Hepatocyte (in vitro differentiated cells): ENCODE results near the gene UBN2. TPM values are rescaled to one million over a fixed set of nuclear protein-coding genes. Genes with fewer than 3 reads are reported as not detected.
"Not testable (repeated sequence)": the region's sequence is repeated elsewhere in the genome, so short reads cannot be mapped to it uniquely, and the experiment has no call there.

Experiments used
- DNase-seq: peaks from one replicate; pipeline ENCODE4 v3.0.0-alpha.2; 2016; ENCODE audit warnings: low spot score
- H2AFZ ChIP-seq: fragments of 200-600 bp; sonication (generic); 2 replicates; pipeline ENCODE4 v1.6.0; 2016; ENCODE audit warnings: antibody characterized with exemption, mild to moderate bottlenecking
- H3K27ac ChIP-seq: fragments of 200-600 bp; sonication (generic); 2 replicates; pipeline ENCODE4 v1.5.1; 2016; ENCODE audit warnings: mild to moderate bottlenecking
- H3K27me3 ChIP-seq: fragments of 200-600 bp; sonication (generic); 2 replicates; pipeline ENCODE4 v1.6.1; 2016
- H3K36me3 ChIP-seq: fragments of 200-600 bp; sonication (generic); replicated peaks from 2 replicates; pipeline ENCODE4 v1.5.1; 2016; ENCODE audit warnings: low read depth; ENCODE audit not compliant: insufficient read depth
- H3K4me1 ChIP-seq: fragments of 200-600 bp; sonication (generic); 2 replicates; pipeline ENCODE4 v1.5.1; 2016; ENCODE audit warnings: mild to moderate bottlenecking, moderate library complexity; ENCODE audit not compliant: insufficient read depth
- H3K4me2 ChIP-seq: fragments of 200-600 bp; sonication (generic); 2 replicates; pipeline ENCODE4 v1.6.0; 2016
- H3K4me3 ChIP-seq: fragments of 200-600 bp; sonication (generic); 2 replicates; pipeline ENCODE4 v1.5.1; 2016; ENCODE audit warnings: mild to moderate bottlenecking
- H3K79me2 ChIP-seq: fragments of 200-600 bp; sonication (generic); 2 replicates; pipeline ENCODE4 v1.6.0; 2017; ENCODE audit warnings: mild to moderate bottlenecking
- H3K9me2 ChIP-seq: fragments of 200-600 bp; sonication (generic); replicated peaks from 2 replicates; pipeline ENCODE4 v1.6.0; 2017; ENCODE audit warnings: mild to moderate bottlenecking; ENCODE audit not compliant: insufficient read depth
- H3K9me3 ChIP-seq: fragments of 200-600 bp; sonication (generic); 2 replicates; pipeline ENCODE4 v1.5.1; 2016; ENCODE audit warnings: low read depth, mild to moderate bottlenecking
- H4K20me1 ChIP-seq: fragments of 200-600 bp; sonication (generic); 2 replicates; pipeline ENCODE4 v1.6.0; 2016; ENCODE audit warnings: mild to moderate bottlenecking; ENCODE audit not compliant: insufficient read depth, poor library complexity, severe bottlenecking
- CTCF ChIP-seq: fragments of 200-600 bp; sonication (generic); IDR thresholded peaks from 2 replicates; pipeline ENCODE4 v1.5.1; 2016; ENCODE audit warnings: antibody characterized with exemption, mild to moderate bottlenecking; ENCODE audit not compliant: poor library complexity
- EZH2 ChIP-seq: fragments of 200-600 bp; sonication (generic); IDR thresholded peaks from 2 replicates; pipeline ENCODE4 v1.6.1; 2016; ENCODE audit warnings: antibody characterized with exemption, mild to moderate bottlenecking, borderline replicate concordance
- EZH2phosphoT487 ChIP-seq: fragments of 200-600 bp; sonication (generic); IDR thresholded peaks from one replicate; pipeline ENCODE4 v1.6.1; 2018; ENCODE audit warnings: antibody characterized with exemption, mild to moderate bottlenecking, low read depth, moderate library complexity; ENCODE audit not compliant: unreplicated experiment, severe bottlenecking
- whole genome bisulfite sequencing: methylation state at CpG from one replicate; pipeline ENCODE4 v1.1.6; 2016; ENCODE audit warnings: low lambda C conversion rate; ENCODE audit errors: missing lambda C conversion rate; 5-methylcytosine and 5-hydroxymethylcytosine counted together
- polyA plus RNA-seq: library from polyadenylated mRNA; unstranded; fragments of >200 nt; fragmentation: Nextera tagmentation; extraction: Ambion mirVana; gene quantifications from 2 replicates; pipeline ENCODE4 v1.2.1, GENCODE V29; 2016
- total RNA-seq: library from RNA; depleted of rRNA; stranded (reverse); fragments of >200 nt; gene quantifications from 2 replicates; pipeline ENCODE4 v1.2.3, GENCODE V29; 2014

UBN2 gene
- total and polyA plus RNA-seq, 2 experiments from 2014 or later = 4.5 to 12.9 TPM

GRCh38 chr7:139329119-139329518 lies 98.1 kb downstream of the UBN2 start:
- Histone ChIP-seq H3K4me1 (no peaks in the 10 kb centered on the region), H3K4me2 (no peak overlapping the region), H3K9me3 (no peaks in the 10 kb centered on the region), H3K27ac (no peak overlapping the region), H3K27me3 (no peaks in the 10 kb centered on the region), H2AFZ (no peak overlapping the region), H4K20me1 (no peaks in the 10 kb centered on the region), H3K36me3 (no peaks in the 10 kb centered on the region), H3K4me3 (no peak overlapping the region), H3K79me2 (no peaks in the 10 kb centered on the region), H3K9me2 (no peaks in the 10 kb centered on the region)
- 78% methylated on average over 2 of the region's 2 CpGs for WGBS
- no peak for TF ChIP-seq CTCF
- TF ChIP-seq EZH2 = no peak
- TF ChIP-seq EZH2phosphoT487 = no peak
- no peak for DNase-seq

GRCh38 chr7:139330333-139331030 lies 99.4 kb downstream of the UBN2 start:
- Histone ChIP-seq H3K4me1 (no peaks in the 10 kb centered on the region), H3K79me2 (no peaks in the 10 kb centered on the region), H3K4me3 (no peak overlapping the region), H3K9me3 (no peaks in the 10 kb centered on the region), H3K36me3 (no peaks in the 10 kb centered on the region), H4K20me1 (no peaks in the 10 kb centered on the region), H3K4me2 (no peak overlapping the region), H3K9me2 (no peaks in the 10 kb centered on the region), H3K27me3 (no peaks in the 10 kb centered on the region), H3K27ac (no peak overlapping the region), H2AFZ (no peak overlapping the region)
- no peak for DNase-seq
- TF ChIP-seq CTCF (no peak), EZH2 (no peak), EZH2phosphoT487 (no peak)
- 86% methylated on average over 3 of the region's 3 CpGs for WGBS

- Histone ChIP-seq H3K4me3 (no peak overlapping the region), H3K79me2 (no peaks in the 10 kb centered on the region), H3K9me2 (no peaks in the 10 kb centered on the region), H3K36me3 (no peaks in the 10 kb centered on the region), H3K9me3 (no peaks in the 10 kb centered on the region), H3K4me1 (no peaks in the 10 kb centered on the region), H3K27ac (no peak overlapping the region), H2AFZ (no peak overlapping the region), H4K20me1 (no peaks in the 10 kb centered on the region), H3K27me3 (no peaks in the 10 kb centered on the region), H3K4me2 (peak overlapping the region; percentile 33)
- DNase-seq = no peak
- WGBS = 58% methylated on average over 5 of the region's 5 CpGs
- TF ChIP-seq EZH2 (no peak), EZH2phosphoT487 (no peak), CTCF (no peak)
These were observed 101.8 kb downstream of the UBN2 start for GRCh38 chr7:139332697-139333359.

- WGBS = 97% methylated on average over 13 of the region's 13 CpGs
- H3K27ac ChIP-seq = not testable (repeated sequence)
These were observed 102.4 kb downstream of the UBN2 start for GRCh38 chr7:139333443-139333842.

More at GRCh38 chr7:139333443-139333842, 102.4 kb downstream of the UBN2 start:
- not testable (repeated sequence) for H3K27me3 ChIP-seq, H3K4me1 ChIP-seq, H4K20me1 ChIP-seq, H3K79me2 ChIP-seq, H3K9me3 ChIP-seq, DNase-seq, H3K9me2 ChIP-seq, H3K4me2 ChIP-seq, H3K4me3 ChIP-seq, H2AFZ ChIP-seq, H3K36me3 ChIP-seq
